Body of pancreas (tissue), 4 donors: Measurements from ENCODE around the gene DPYD. TPM values are rescaled to one million over a fixed set of nuclear protein-coding genes. Genes with fewer than 3 reads are reported as not detected.

ENCODE experiments used
- ATAC-seq: fragments of 150-250 bp; one replicate; pipeline ENCODE4 v1.9.1; 2016
- DNase-seq, 4 donors: peaks; one replicate each; pipeline ENCODE4 v3.0.0-alpha.2; 2019
- H3K27ac ChIP-seq, 4 donors: fragments of 200-600 bp; sonication (generic); 1 replicate in 3 of 4; 2 replicates in 1 of 4; pipeline versions ENCODE4 v1.5.1 to v1.6.1; 2016 to 2019; ENCODE audit warnings: mild to moderate bottlenecking in 1 of 4, mixed read lengths in 1 of 4, moderate library complexity in 1 of 4
- H3K27me3 ChIP-seq, 2 donors: fragments of 200-600 bp; sonication (generic); one replicate each; pipeline ENCODE4 v1.6.0; 2016; ENCODE audit warnings: mild to moderate bottlenecking in 1 of 2
- H3K36me3 ChIP-seq, 2 donors: fragments of 200-600 bp; sonication (generic); replicated peaks in 1 of 2; 2 replicates each; pipeline ENCODE4 v1.5.1; 2016; ENCODE audit warnings: low read depth in 2 of 2; ENCODE audit not compliant: insufficient read depth in 1 of 2
- H3K4me1 ChIP-seq: fragments of 200-600 bp; sonication (generic); one replicate; pipeline ENCODE4 v1.6.0; 2016
- H3K4me3 ChIP-seq, 2 donors: fragments of 200-600 bp; sonication (generic); 1 replicate in 1 of 2; 2 replicates in 1 of 2; pipeline ENCODE4 v1.5.1; 2016 to 2019
- H3K9me3 ChIP-seq, 3 donors: fragments of 200-600 bp; sonication (generic); 1 replicate in 2 of 3; 2 replicates in 1 of 3; pipeline ENCODE4 v1.5.1; 2016
- POLR2A ChIP-seq, 3 donors: fragments of 450-650 bp; IDR thresholded peaks; one replicate each; pipeline ENCODE4 v1.6.1; 2016; ENCODE audit warnings: antibody characterized with exemption in 3 of 3, mild to moderate bottlenecking in 2 of 3
- WGBS, 2 donors: methylation state at CpG; one replicate each; pipeline ENCODE4 v1.1.5; 2017; 5-methylcytosine and 5-hydroxymethylcytosine counted together
- intact Hi-C: fragments of 100-400 bp; cut with DNase I; formaldehyde crosslinking; loops from one replicate; pipeline ENCODE4 v1.15.1; 2023
- total RNA-seq, 2 donors: library from RNA; depleted of rRNA; stranded (reverse); fragments of >200 nt; gene quantifications; one replicate each; pipeline ENCODE4 v1.1.0, GENCODE V29; 2016
- TF ChIP-seq, protein P1 (sequence below), 7 experiments: fragments of 450-650 bp in 4 of 7; fragments of 200-600 bp in 3 of 7; sonication (generic) in 3 of 7; IDR thresholded peaks; one replicate each; pipeline ENCODE4 v1.5.1; 2016 to 2019; ENCODE audit warnings: antibody characterized with exemption in 7 of 7

DPYD gene
- total RNA-seq, 2 donors from 2014 or later = 13.8 to 17.1 TPM

DNA sequence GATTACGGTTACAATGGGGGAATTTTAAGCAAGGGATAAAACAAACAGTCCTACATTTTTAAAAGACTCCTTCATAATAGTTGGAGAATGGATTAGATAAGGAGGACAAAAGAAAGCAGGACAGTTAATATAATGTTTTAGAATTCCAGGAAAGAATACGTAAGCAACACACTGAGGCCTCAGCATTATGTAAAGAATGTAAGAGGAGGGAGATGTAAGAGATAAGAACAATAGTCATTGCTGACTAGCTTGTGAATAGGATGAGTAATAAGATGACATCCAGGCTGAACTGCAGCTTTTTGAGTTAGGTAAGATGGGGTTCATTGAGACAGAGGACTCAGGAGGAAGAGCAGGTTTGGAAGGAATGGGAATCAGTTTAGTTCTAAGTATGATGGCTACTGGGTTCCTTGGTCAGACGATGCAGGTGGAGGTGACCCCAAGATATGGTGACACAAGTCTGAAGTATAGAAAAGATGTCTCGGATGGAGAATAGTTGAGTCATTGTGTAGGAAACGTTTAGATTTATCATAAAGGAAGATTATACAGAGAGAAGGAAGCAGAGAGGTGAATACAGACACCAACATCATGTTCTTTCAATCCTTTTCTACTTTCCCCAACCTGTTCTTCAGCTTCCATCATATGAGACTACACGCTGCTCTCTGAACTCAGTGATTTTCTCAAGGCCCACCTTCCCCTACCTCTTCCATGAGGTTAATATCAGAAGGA is 826.4 kb downstream of the DPYD start:
- no peak for DNase-seq
- intact Hi-C loops = no loop called here
- no peak overlapping the region for H3K4me3 ChIP-seq
- no peaks in the 10 kb centered on the region for H3K9me3 ChIP-seq
- no peaks in the 10 kb centered on the region for H3K4me1 ChIP-seq
- no peak for ATAC-seq
- H3K27me3 ChIP-seq = no peaks in the 10 kb centered on the region
- H3K36me3 ChIP-seq = no peaks in the 10 kb centered on the region
- H3K27ac ChIP-seq = no peak overlapping the region
- TF ChIP-seq, protein P1, sequence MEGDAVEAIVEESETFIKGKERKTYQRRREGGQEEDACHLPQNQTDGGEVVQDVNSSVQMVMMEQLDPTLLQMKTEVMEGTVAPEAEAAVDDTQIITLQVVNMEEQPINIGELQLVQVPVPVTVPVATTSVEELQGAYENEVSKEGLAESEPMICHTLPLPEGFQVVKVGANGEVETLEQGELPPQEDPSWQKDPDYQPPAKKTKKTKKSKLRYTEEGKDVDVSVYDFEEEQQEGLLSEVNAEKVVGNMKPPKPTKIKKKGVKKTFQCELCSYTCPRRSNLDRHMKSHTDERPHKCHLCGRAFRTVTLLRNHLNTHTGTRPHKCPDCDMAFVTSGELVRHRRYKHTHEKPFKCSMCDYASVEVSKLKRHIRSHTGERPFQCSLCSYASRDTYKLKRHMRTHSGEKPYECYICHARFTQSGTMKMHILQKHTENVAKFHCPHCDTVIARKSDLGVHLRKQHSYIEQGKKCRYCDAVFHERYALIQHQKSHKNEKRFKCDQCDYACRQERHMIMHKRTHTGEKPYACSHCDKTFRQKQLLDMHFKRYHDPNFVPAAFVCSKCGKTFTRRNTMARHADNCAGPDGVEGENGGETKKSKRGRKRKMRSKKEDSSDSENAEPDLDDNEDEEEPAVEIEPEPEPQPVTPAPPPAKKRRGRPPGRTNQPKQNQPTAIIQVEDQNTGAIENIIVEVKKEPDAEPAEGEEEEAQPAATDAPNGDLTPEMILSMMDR (IDR thresholded peaks at IDR 0.05) = no peak
- no peak for TF ChIP-seq POLR2A (IDR thresholded peaks at IDR 0.05)
- WGBS, 2 donors = 83 to 84% methylated on average over 6 of the region's 6 CpGs

DNA sequence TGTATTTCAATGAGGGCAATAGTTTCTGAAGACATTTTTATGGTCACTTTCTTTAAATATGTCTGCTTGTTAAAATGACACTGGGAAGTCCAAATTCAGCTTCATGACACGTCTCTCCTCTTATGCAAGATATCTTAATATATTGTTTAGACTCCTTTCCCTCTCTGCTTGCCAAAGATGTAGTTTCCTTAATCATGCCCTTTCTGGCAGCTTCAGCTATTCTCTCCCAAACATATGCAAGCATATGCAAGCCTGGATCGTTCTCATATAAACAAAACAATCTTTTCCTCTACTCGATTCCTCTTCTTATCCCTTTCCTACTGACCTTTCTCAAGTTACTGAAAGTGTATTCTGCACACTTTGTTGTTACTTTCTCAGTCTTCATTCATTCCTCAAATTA is 827.1 kb downstream of the DPYD start:
- Histone ChIP-seq H3K4me1 (no peaks in the 10 kb centered on the region), H3K27ac (no peak overlapping the region), H3K9me3 (no peaks in the 10 kb centered on the region), H3K36me3 (no peaks in the 10 kb centered on the region), H3K4me3 (no peak overlapping the region), H3K27me3 (no peaks in the 10 kb centered on the region)
- WGBS, 2 donors = 55 to 77% methylated on average over 3 of the region's 3 CpGs
- ATAC-seq = no peak
- intact Hi-C loops = no loop called here
- TF ChIP-seq, protein P1 (IDR thresholded peaks at IDR 0.05) = no peak
- no peak for TF ChIP-seq POLR2A (IDR thresholded peaks at IDR 0.05)
- no peak for DNase-seq

DNA sequence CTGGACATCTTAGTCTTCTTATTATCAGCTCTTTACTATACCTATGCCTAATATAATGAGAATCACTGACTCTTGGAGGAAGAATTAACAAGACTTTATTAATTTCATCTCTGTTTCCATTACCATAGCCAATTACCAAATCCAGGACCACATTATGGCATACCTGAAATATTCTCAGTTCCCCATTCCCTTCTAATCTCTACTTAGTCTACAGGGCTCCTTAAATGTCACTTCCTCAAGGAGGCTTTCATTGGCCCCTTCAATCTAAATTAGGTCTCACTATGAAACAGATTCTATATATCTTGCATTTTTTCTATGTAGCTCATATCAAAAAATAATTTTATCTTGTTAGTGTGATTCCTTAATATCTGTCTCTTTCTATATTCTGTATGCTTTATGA is 828.0 kb downstream of the DPYD start:
- no peak overlapping the region for H3K4me3 ChIP-seq

DNA sequence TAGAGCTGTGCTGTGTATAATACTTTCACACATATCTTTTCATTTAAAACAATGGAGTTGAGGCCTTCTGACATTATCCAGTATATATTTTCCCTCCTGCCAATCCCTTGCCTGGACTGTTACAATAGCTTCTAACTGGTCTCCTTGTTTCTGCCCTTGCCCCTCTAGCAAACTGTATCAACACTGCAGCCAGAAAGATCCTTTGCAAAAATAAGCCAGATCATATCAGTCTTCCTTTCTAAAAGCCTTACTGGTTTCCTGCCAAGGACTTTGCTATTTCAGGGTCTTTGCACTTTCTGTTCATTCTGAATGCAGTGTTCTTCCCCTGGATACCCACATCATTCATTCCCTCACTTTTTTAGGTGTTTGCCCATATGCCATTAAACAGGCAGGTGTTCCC is 829.2 kb downstream of the DPYD start:
- no peaks in the 10 kb centered on the region for H3K4me1 ChIP-seq
- H3K36me3 ChIP-seq = no peaks in the 10 kb centered on the region
- DNase-seq (no peak), ATAC-seq (no peak)
- H3K4me3 ChIP-seq = no peak overlapping the region
- no peak overlapping the region for H3K27ac ChIP-seq
- intact Hi-C loops = no loop called here
- TF ChIP-seq, protein P1 (IDR thresholded peaks at IDR 0.05) = no peak
- TF ChIP-seq POLR2A (IDR thresholded peaks at IDR 0.05) = no peak
- no peaks in the 10 kb centered on the region for H3K27me3 ChIP-seq
- H3K9me3 ChIP-seq = no peaks in the 10 kb centered on the region

More for the DNA sequence above, 828.0 kb downstream of the DPYD start:
- TF ChIP-seq, protein P1 (IDR thresholded peaks at IDR 0.05) = no peak
- TF ChIP-seq POLR2A (IDR thresholded peaks at IDR 0.05) = no peak
- ATAC-seq (no peak), DNase-seq (no peak)
- no peak overlapping the region for H3K27ac ChIP-seq
- H3K4me1 ChIP-seq = no peaks in the 10 kb centered on the region
- no peaks in the 10 kb centered on the region for H3K27me3 ChIP-seq
- intact Hi-C loops = no loop called here
- H3K9me3 ChIP-seq = no peaks in the 10 kb centered on the region
- H3K36me3 ChIP-seq = no peaks in the 10 kb centered on the region

DNA sequence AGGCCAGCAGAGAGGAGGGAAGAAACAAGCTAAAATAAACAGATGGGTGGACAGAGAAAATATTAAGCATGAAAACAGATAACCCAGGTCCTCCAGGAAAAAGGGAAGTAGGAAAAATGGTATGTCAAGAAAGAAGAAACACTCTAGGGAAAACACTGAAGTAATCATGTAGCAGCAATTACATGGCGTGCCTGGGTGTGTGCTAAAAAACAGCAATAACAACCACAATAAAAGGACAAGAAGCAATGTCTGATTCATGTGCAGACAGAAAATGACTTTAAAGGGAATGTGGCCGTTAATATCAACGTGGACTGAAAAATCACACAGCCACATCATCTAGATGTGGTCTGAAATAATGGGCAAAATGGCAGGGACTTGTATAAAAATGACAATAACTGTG is 829.6 kb downstream of the DPYD start:
- 71 to 79% methylated on average over 3 of the region's 3 CpGs for WGBS, 2 donors
- H3K36me3 ChIP-seq = no peaks in the 10 kb centered on the region
- no peak for ATAC-seq
- no peaks in the 10 kb centered on the region for H3K4me1 ChIP-seq
- H3K4me3 ChIP-seq = no peak overlapping the region
- no peak overlapping the region for H3K27ac ChIP-seq
- H3K9me3 ChIP-seq = no peaks in the 10 kb centered on the region
- no peaks in the 10 kb centered on the region for H3K27me3 ChIP-seq
- intact Hi-C loops = no loop called here
- DNase-seq = no peak
- no peak for TF ChIP-seq POLR2A (IDR thresholded peaks at IDR 0.05)
- TF ChIP-seq, protein P1 (IDR thresholded peaks at IDR 0.05) = no peak
